Natural killer cell (primary cell): ENCODE results near the gene HOXA10. TPM values are rescaled to one million over a fixed set of nuclear protein-coding genes. Genes with fewer than 3 reads are reported as not detected.
A peak's percentile ranks its signal among the peaks of the same experiment; 100 is the strongest.

Experiments
- ATAC-seq, 3 donors: fragments of 150-1000 bp in 2 of 3; fragments of 200-7000 bp in 1 of 3; cut with Tn5 transposase; 1 replicate in 1 of 3; 2 replicates in 2 of 3; pipeline ENCODE4 v1.10.0; 2021; ENCODE audit warnings: mild to moderate bottlenecking in 2 of 3, moderate library complexity in 2 of 3
- DNase-seq, 2 donors: peaks; one replicate each; pipeline versions ENCODE4 v3.0.0 to v3.0.0-alpha.2; 2013 to 2021; ENCODE audit warnings: mixed read lengths in 1 of 2
- H3K27ac ChIP-seq: one replicate; pipeline ENCODE4 v1.5.1; 2013; ENCODE audit warnings: mild to moderate bottlenecking, low read length
- H3K27me3 ChIP-seq: one replicate; pipeline ENCODE4 v1.6.1; 2013; ENCODE audit warnings: low read length; ENCODE audit not compliant: control insufficient read depth, insufficient read depth
- H3K36me3 ChIP-seq: one replicate; pipeline ENCODE4 v1.6.1; 2013; ENCODE audit warnings: low read length; ENCODE audit not compliant: control insufficient read depth, insufficient read depth
- H3K4me1 ChIP-seq: one replicate; pipeline ENCODE4 v1.6.1; 2013; ENCODE audit warnings: low read length; ENCODE audit not compliant: control insufficient read depth, insufficient read depth
- H3K4me3 ChIP-seq: one replicate; pipeline ENCODE4 v1.5.1; 2013; ENCODE audit warnings: low read length
- H3K9me3 ChIP-seq: one replicate; pipeline ENCODE4 v1.6.1; 2013; ENCODE audit warnings: low read length; ENCODE audit not compliant: control insufficient read depth, insufficient read depth
- H3K27ac Mint-ChIP-seq, 2 donors: one replicate each; pipeline ENCODE4 v1.8.0; 2022; ENCODE audit warnings: mild to moderate bottlenecking in 2 of 2, mixed read lengths in 2 of 2, moderate library complexity in 1 of 2
- H3K27me3 Mint-ChIP-seq, 2 donors: one replicate each; pipeline ENCODE4 v1.8.0; 2022; ENCODE audit warnings: low read depth in 2 of 2, mixed read lengths in 2 of 2
- H3K36me3 Mint-ChIP-seq: one replicate; pipeline ENCODE4 v1.8.0; 2022; ENCODE audit warnings: mixed read lengths
- H3K4me1 Mint-ChIP-seq, 2 donors: one replicate each; pipeline ENCODE4 v1.8.0; 2022; ENCODE audit warnings: mixed read lengths in 2 of 2
- H3K4me3 Mint-ChIP-seq: one replicate; pipeline ENCODE4 v1.8.0; 2022; ENCODE audit warnings: mild to moderate bottlenecking, moderate library complexity, mixed read lengths
- H3K9me3 Mint-ChIP-seq, 2 donors: one replicate each; pipeline ENCODE4 v1.8.0; 2022; ENCODE audit warnings: mixed read lengths in 2 of 2
- WGBS: methylation state at CpG from one replicate; pipeline ENCODE4 v1.1.7; 2013; ENCODE audit warnings: missing lambda C conversion rate; ENCODE audit not compliant: insufficient coverage; 5-methylcytosine and 5-hydroxymethylcytosine counted together
- intact Hi-C: fragments of 100-400 bp; cut with micrococcal nuclease; formaldehyde crosslinking; loops from one replicate; pipeline ENCODE4 v1.14.2; 2022
- total RNA-seq, 4 donors: library from RNA; stranded (reverse); fragments of 120-200 nt in 1 of 4; gene quantifications; one replicate each; pipeline versions ENCODE4 v1.2.3 to v1.2.4, GENCODE V29; 2013 to 2022
- TF ChIP-seq, protein P1 (sequence below): fragments of 200-600 bp; IDR thresholded peaks from one replicate; pipeline ENCODE4 v1.8.0; 2022; ENCODE audit warnings: antibody characterized with exemption

The HOXA10 gene
- total RNA-seq, 3 donors from 2014 or later (not counting 1 experiment from before 2014, with no cell fraction given): 0.82 to 3.3 (median 2.2) TPM

DNA sequence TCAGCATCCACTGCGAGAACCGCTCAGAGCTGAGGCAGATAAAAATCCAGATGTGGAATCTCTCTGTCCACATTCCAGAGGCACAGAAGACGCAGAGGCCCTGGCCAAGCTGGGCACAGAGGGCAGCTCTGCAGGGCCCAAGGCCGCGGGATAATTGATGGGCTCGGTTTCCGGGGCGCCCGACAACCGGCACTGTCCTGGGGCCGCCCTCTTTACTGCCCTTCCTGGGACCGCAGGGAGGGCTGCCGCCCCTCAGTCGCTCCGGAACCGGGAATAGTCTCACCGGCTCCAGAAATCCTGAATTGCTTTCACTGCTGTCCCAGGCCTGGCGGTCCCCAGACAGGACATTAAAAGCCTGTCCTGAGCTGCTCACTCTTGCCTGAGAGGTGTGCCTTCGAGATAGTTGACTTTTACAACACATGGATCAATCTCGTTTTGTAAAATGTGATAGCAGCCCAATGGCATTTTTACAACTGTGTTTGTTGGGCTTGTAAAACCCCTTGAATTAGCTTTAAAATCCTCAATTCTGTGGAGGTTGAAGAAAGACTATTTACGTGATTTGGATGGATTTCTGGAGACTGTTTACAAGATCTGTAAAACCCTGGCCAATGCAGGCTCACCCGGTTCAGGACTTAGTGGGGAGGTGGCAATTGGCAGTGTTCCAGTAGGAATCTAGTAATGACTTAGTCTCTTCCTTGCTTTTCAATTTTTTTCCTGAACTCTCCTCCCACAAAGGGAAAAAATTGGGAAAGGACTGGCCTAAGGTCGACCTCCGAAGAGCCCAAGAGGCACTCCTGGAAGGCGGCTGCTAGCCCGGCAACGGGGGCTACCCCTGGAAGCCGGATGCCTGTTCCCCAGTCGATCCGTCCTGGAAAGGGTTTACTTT is 25.1 kb downstream of the HOXA10 start:
- no peaks in the 10 kb centered on the region for H3K36me3 Mint-ChIP-seq
- intact Hi-C loops: no loop called here
- Histone ChIP-seq H3K27ac (no peak overlapping the region), H3K27me3 (peaks cover 63% of the 10 kb centered on the region), H3K36me3 (no peaks in the 10 kb centered on the region), H3K4me1 (peaks cover 54% of the 10 kb centered on the region), H3K9me3 (no peaks in the 10 kb centered on the region), H3K4me3 (no peak overlapping the region)
- TF ChIP-seq, protein P1, sequence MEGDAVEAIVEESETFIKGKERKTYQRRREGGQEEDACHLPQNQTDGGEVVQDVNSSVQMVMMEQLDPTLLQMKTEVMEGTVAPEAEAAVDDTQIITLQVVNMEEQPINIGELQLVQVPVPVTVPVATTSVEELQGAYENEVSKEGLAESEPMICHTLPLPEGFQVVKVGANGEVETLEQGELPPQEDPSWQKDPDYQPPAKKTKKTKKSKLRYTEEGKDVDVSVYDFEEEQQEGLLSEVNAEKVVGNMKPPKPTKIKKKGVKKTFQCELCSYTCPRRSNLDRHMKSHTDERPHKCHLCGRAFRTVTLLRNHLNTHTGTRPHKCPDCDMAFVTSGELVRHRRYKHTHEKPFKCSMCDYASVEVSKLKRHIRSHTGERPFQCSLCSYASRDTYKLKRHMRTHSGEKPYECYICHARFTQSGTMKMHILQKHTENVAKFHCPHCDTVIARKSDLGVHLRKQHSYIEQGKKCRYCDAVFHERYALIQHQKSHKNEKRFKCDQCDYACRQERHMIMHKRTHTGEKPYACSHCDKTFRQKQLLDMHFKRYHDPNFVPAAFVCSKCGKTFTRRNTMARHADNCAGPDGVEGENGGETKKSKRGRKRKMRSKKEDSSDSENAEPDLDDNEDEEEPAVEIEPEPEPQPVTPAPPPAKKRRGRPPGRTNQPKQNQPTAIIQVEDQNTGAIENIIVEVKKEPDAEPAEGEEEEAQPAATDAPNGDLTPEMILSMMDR: no peak
- 41% methylated on average over 30 of the region's 30 CpGs for WGBS
- no peak overlapping the region for H3K27ac Mint-ChIP-seq
- H3K27me3 Mint-ChIP-seq: peaks cover 64 to 67% of the 10 kb centered on the region in 2 donors
- no peak overlapping the region for H3K4me3 Mint-ChIP-seq
- ATAC-seq: no peak
- DNase-seq: peak in 1 of 2 donors; percentile 6
- H3K9me3 Mint-ChIP-seq: no peaks in the 10 kb centered on the region
- H3K4me1 Mint-ChIP-seq: peaks cover 22 to 28% of the 10 kb centered on the region in 2 donors

DNA sequence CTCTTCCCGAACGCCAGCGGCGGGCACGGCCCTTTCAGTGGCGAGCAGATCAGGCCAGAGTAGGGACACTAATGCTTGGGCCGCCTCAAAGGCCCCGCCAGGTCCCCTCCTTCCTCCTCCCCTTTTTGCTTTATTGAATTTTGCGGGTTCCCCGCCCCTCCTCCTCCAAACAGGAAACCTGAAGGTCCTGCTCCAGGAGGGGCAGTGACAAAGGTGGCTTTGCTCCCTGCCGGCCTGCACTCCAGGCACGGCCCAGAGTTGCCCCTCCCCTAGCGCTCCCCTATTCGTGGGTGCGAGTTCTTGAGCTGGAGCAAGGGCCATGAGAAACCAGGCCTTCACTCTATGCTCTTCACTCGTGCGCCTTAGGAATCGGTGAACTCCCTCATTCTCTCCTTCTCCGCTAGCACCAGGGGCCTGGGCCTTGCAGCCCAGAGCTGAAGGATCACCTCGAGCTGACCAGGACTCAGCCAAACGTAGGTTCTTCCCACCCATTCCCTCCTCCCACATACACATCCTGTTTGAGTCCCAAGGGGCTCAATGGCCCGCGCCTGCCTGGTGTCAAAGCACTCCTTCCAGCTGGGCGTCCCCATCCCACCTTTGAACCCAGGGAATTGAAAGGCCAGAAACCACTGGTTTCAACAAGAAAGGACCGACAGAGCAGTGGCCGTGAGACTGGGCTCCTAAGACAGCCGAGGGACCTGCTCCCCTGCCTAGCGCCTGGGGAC is 25.9 kb downstream of the HOXA10 start:
- H3K27ac Mint-ChIP-seq: no peak overlapping the region
- DNase-seq (peak in 1 of 2 donors; percentile 10), ATAC-seq (no peak)
- intact Hi-C loops: no loop called here
- Histone ChIP-seq H3K9me3 (no peaks in the 10 kb centered on the region), H3K4me1 (peaks cover 56% of the 10 kb centered on the region), H3K27me3 (peaks cover 59% of the 10 kb centered on the region), H3K4me3 (peak overlapping the region; percentile 4), H3K36me3 (no peaks in the 10 kb centered on the region), H3K27ac (no peak overlapping the region)
- no peaks in the 10 kb centered on the region for H3K36me3 Mint-ChIP-seq
- TF ChIP-seq, protein P1: no peak
- H3K4me1 Mint-ChIP-seq: peaks cover 22 to 28% of the 10 kb centered on the region in 2 donors
- WGBS: 16% methylated on average over 28 of the region's 28 CpGs
- H3K27me3 Mint-ChIP-seq: peaks cover 56 to 59% of the 10 kb centered on the region in 2 donors
- peak overlapping the region; percentile 83 for H3K4me3 Mint-ChIP-seq
- no peaks in the 10 kb centered on the region for H3K9me3 Mint-ChIP-seq

DNA sequence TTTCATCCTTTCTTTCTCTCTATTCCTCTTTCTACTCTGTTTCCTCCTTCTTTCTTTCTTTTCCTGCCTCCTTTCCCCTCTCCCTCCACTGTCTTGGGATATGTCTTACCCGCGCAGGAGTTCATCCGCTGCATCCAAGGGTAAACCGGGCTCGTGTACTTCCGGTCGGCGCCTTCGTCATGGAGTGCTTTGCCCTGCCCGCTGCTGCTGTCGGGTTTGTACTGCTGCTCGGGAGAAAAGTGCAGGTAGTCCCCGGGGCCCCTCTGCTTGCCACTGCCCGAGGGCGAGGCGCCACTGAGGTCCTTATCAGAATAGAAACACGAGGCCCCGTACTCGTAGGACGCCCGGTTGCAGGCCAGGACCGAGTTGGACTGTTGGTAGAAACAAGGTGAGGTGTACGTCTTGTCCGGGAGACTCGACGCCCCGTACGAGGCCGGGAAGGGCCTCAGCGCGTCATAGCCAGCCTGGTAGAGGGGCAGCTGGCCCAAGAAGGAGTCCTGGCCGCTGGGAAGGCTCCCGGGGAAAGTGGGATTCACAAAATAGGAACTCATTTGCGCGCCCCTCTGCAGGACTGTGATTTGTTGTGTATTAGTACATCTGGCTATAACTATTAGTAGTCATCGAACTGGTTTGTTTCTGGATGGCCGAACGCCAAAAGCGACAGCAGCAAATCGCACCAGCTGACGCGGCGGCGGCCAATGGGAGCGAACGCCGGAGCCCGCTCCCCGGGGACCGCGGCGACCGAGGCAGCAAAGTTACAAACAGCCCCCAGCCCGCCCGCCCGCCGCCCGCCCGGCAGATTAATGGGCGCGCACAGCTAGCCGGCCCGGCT is 26.7 kb downstream of the HOXA10 start, which contains the start of gene HOXA6:
Gene HOXA6 (minus strand): TSS at position 576 of the 832 bp plus-strand sequence. CDS start 25 bp downstream, at position 551.
- WGBS: 21% methylated on average over 63 of the region's 63 CpGs
- Histone ChIP-seq H3K27me3 (peaks cover 51% of the 10 kb centered on the region), H3K27ac (no peak within 1 kb of the TSS), H3K4me3 (peak within 1 kb of the TSS; percentile 4), H3K36me3 (no peaks in the 10 kb centered on the region), H3K4me1 (peaks cover 49% of the 10 kb centered on the region), H3K9me3 (no peaks in the 10 kb centered on the region)
- peak in 1 of 2 donors; percentile 6 for DNase-seq
- Mint-ChIP-seq H3K9me3 (no peaks in the 10 kb centered on the region), H3K4me1 (peaks cover 22 to 35% of the 10 kb centered on the region in 2 donors), H3K4me3 (peak within 1 kb of the TSS; percentile 83), H3K36me3 (no peaks in the 10 kb centered on the region), H3K27ac (no peak within 1 kb of the TSS), H3K27me3 (peaks cover 57 to 60% of the 10 kb centered on the region in 2 donors)
- TF ChIP-seq, protein P1: no peak
- no peak for ATAC-seq
- intact Hi-C loops: no loop called here
